Neural progenitor cell (in vitro differentiated cells): ENCODE data around the gene CEP170. TPM values are rescaled to one million over a fixed set of nuclear protein-coding genes. Genes with fewer than 3 reads are reported as not detected.

Source experiments
- DNase-seq: peaks from one replicate; pipeline ENCODE4 v3.0.0-alpha.2; 2016; ENCODE audit warnings: low spot score
- H2AFZ ChIP-seq: fragments of 200-600 bp; sonication (generic); replicated peaks from 2 replicates; pipeline ENCODE4 v1.6.1; 2016; ENCODE audit warnings: antibody characterized with exemption
- H3F3A ChIP-seq: fragments of 200-600 bp; sonication (generic); 2 replicates; pipeline ENCODE4 v1.6.1; 2016; ENCODE audit warnings: antibody characterized with exemption, low read depth
- H3K27ac ChIP-seq: fragments of 200-600 bp; sonication (generic); 2 replicates; pipeline ENCODE4 v1.5.1; 2016; ENCODE audit warnings: mild to moderate bottlenecking
- H3K27me3 ChIP-seq: fragments of 200-600 bp; sonication (generic); 2 replicates; pipeline ENCODE4 v1.6.1; 2016; ENCODE audit warnings: mild to moderate bottlenecking, moderate library complexity
- H3K36me3 ChIP-seq: fragments of 200-600 bp; sonication (generic); 2 replicates; pipeline ENCODE4 v1.5.1; 2016
- H3K4me1 ChIP-seq: fragments of 200-600 bp; sonication (generic); 2 replicates; pipeline ENCODE4 v1.6.1; 2016; ENCODE audit warnings: mixed run types
- H3K4me2 ChIP-seq: fragments of 200-600 bp; sonication (generic); 2 replicates; pipeline ENCODE4 v1.6.1; 2016
- H3K4me3 ChIP-seq: fragments of 200-600 bp; sonication (generic); 2 replicates; pipeline ENCODE4 v1.5.1; 2016
- H3K79me2 ChIP-seq: fragments of 200-600 bp; sonication (generic); 2 replicates; pipeline ENCODE4 v1.6.1; 2016; ENCODE audit warnings: low read depth
- H3K9ac ChIP-seq: fragments of 200-600 bp; sonication (generic); 2 replicates; pipeline ENCODE4 v1.6.1; 2016
- H3K9me3 ChIP-seq: fragments of 200-600 bp; sonication (generic); 2 replicates; pipeline ENCODE4 v1.5.1; 2016; ENCODE audit warnings: low read depth
- H4K20me1 ChIP-seq: fragments of 200-600 bp; sonication (generic); 2 replicates; pipeline ENCODE4 v1.6.1; 2016; ENCODE audit warnings: low read depth
- H3K27ac Mint-ChIP-seq: 3 replicates; pipeline ENCODE4 v1.8.0; 2021; ENCODE audit warnings: mixed read lengths
- H3K27me3 Mint-ChIP-seq: 2 replicates; pipeline ENCODE4 v1.8.0; 2022; ENCODE audit warnings: low read depth, mild to moderate bottlenecking, inconsistent platforms, moderate library complexity, mixed read lengths; ENCODE audit not compliant: insufficient read depth
- H3K36me3 Mint-ChIP-seq: 3 replicates; pipeline ENCODE4 v1.8.0; 2021; ENCODE audit warnings: mixed read lengths
- H3K4me1 Mint-ChIP-seq: 3 replicates; pipeline ENCODE4 v1.8.0; 2021; ENCODE audit warnings: mixed read lengths
- H3K4me3 Mint-ChIP-seq: 3 replicates; pipeline ENCODE4 v1.8.0; 2021; ENCODE audit warnings: mild to moderate bottlenecking, moderate library complexity, mixed read lengths
- H3K9me3 Mint-ChIP-seq: 3 replicates; pipeline ENCODE4 v1.8.0; 2020; ENCODE audit warnings: mixed read lengths
- EZH2 ChIP-seq: fragments of 200-600 bp; sonication (generic); IDR thresholded peaks from 2 replicates; pipeline ENCODE4 v1.6.1; 2017; ENCODE audit warnings: antibody characterized with exemption, mild to moderate bottlenecking, moderate library complexity
- EZH2phosphoT487 ChIP-seq: fragments of 200-600 bp; sonication (generic); IDR thresholded peaks from 2 replicates; pipeline ENCODE4 v1.6.1; 2017; ENCODE audit warnings: antibody characterized with exemption
- total RNA-seq: library from RNA; depleted of rRNA; stranded (reverse); fragments of >200 nt; gene quantifications from 2 replicates; pipeline ENCODE4 v1.2.3, GENCODE V29; 2015; ENCODE audit warnings: low replicate concordance
- TF ChIP-seq, protein P1 (sequence below): fragments of 200-600 bp; sonication (generic); IDR thresholded peaks from 2 replicates; pipeline ENCODE4 v1.5.1; 2017; ENCODE audit warnings: antibody characterized with exemption, mild to moderate bottlenecking

CEP170 gene
- total RNA-seq, 1 donor from 2014 or later: 126 TPM

DNA sequence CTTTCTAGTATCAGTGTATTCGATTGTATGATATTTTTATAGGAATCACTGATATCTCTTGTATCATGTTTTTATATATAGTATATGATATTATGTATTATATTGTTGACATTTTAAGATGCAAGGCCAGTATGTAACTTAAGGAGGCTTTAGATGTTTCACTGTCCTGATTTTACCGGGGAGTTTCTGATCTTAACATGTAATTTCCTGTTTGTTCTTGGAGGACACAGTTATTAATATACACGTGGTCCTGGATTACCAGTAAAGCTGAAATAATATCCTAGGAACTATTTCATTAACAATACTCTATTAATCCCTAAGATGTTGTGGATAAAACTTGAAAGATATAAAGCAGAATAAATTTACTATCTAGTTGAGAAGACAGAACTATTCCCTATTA, 20.2 kb upstream of the CEP170 start:
- no peak overlapping the region for H3K4me2 ChIP-seq
- no peak overlapping the region for H3K9ac ChIP-seq
- Mint-ChIP-seq H3K4me1 (no peaks in the 10 kb centered on the region), H3K9me3 (peaks cover 2% of the 10 kb centered on the region), H3K27me3 (no peaks in the 10 kb centered on the region), H3K4me3 (no peak overlapping the region), H3K36me3 (peaks cover 24% of the 10 kb centered on the region), H3K27ac (no peak overlapping the region)
- no peaks in the 10 kb centered on the region for H3K27me3 ChIP-seq
- H3F3A ChIP-seq: no peaks in the 10 kb centered on the region
- no peak overlapping the region for H2AFZ ChIP-seq
- H3K79me2 ChIP-seq: no peaks in the 10 kb centered on the region
- H3K4me1 ChIP-seq: no peaks in the 10 kb centered on the region
- no peaks in the 10 kb centered on the region for H3K9me3 ChIP-seq
- no peak for TF ChIP-seq EZH2phosphoT487
- TF ChIP-seq, protein P1, sequence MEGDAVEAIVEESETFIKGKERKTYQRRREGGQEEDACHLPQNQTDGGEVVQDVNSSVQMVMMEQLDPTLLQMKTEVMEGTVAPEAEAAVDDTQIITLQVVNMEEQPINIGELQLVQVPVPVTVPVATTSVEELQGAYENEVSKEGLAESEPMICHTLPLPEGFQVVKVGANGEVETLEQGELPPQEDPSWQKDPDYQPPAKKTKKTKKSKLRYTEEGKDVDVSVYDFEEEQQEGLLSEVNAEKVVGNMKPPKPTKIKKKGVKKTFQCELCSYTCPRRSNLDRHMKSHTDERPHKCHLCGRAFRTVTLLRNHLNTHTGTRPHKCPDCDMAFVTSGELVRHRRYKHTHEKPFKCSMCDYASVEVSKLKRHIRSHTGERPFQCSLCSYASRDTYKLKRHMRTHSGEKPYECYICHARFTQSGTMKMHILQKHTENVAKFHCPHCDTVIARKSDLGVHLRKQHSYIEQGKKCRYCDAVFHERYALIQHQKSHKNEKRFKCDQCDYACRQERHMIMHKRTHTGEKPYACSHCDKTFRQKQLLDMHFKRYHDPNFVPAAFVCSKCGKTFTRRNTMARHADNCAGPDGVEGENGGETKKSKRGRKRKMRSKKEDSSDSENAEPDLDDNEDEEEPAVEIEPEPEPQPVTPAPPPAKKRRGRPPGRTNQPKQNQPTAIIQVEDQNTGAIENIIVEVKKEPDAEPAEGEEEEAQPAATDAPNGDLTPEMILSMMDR: no peak
- no peak for TF ChIP-seq EZH2
- no peaks in the 10 kb centered on the region for H4K20me1 ChIP-seq
- H3K36me3 ChIP-seq: no peaks in the 10 kb centered on the region
- H3K4me3 ChIP-seq: no peak overlapping the region
- DNase-seq: no peak
- no peak overlapping the region for H3K27ac ChIP-seq

DNA sequence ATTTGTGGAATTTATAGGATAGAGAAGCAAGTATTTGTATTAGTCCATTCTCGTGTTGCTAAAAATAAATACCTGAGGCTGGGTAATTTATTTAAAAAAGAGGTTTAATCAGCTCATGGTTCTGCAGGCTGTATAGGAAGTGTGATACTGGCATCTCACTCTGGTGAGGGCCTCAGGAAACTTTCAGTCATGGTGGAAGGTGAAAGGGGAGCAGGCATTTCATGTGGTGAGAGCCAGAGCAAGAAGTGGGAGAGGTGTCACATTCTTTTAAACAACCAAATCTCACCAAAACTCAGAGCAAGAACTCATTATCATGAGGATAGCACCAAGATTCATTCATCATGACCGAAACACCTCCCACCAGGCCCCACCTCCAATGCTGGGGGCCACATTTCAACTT, 18.9 kb upstream of the CEP170 start:
- no peaks in the 10 kb centered on the region for H3K36me3 ChIP-seq
- H3K27ac ChIP-seq: no peak overlapping the region
- no peaks in the 10 kb centered on the region for H3K27me3 ChIP-seq
- no peaks in the 10 kb centered on the region for H4K20me1 ChIP-seq
- Mint-ChIP-seq H3K36me3 (peaks cover 24% of the 10 kb centered on the region), H3K4me3 (no peak overlapping the region), H3K27me3 (no peaks in the 10 kb centered on the region), H3K4me1 (peaks cover 4% of the 10 kb centered on the region), H3K9me3 (peaks cover 2% of the 10 kb centered on the region), H3K27ac (no peak overlapping the region)
- no peaks in the 10 kb centered on the region for H3F3A ChIP-seq
- no peaks in the 10 kb centered on the region for H3K79me2 ChIP-seq
- no peak overlapping the region for H3K4me3 ChIP-seq
- no peaks in the 10 kb centered on the region for H3K9me3 ChIP-seq
- H3K9ac ChIP-seq: no peak overlapping the region
- no peak overlapping the region for H2AFZ ChIP-seq
- TF ChIP-seq EZH2phosphoT487: no peak
- no peak for TF ChIP-seq EZH2
- TF ChIP-seq, protein P1: no peak
- H3K4me1 ChIP-seq: peaks cover 4% of the 10 kb centered on the region
- no peak for DNase-seq
- no peak overlapping the region for H3K4me2 ChIP-seq

DNA sequence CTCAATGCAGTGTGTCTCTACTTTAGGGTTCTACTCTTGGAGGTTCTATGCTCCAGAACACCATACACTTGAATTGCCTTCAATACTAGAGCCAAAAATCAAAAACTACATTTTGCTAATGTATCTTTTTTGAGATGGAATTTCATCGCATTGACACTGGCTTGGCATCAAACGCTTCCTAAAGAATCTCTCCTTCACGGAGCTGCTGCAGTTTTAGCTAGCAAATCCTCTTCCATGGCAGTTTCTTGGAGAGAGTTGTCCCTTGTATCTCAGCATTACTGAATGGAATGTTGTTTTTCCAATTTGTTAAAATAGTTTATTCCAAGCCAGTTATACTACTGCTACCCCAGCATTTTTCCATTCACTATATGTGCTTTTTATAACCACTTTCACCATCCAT, 18.4 kb upstream of the CEP170 start:
- H3K4me3 Mint-ChIP-seq: no peak overlapping the region

More for the DNA sequence above, 18.4 kb upstream of the CEP170 start:
- no peaks in the 10 kb centered on the region for H4K20me1 ChIP-seq
- H3K36me3 ChIP-seq: no peaks in the 10 kb centered on the region
- no peak overlapping the region for H2AFZ ChIP-seq
- no peak overlapping the region for H3K4me3 ChIP-seq
- no peaks in the 10 kb centered on the region for H3K27me3 Mint-ChIP-seq
- H3K9me3 ChIP-seq: no peaks in the 10 kb centered on the region
- peaks cover 2% of the 10 kb centered on the region for H3K9me3 Mint-ChIP-seq
- peaks cover 7% of the 10 kb centered on the region for H3K4me1 Mint-ChIP-seq
- H3K79me2 ChIP-seq: no peaks in the 10 kb centered on the region
- no peak overlapping the region for H3K27ac Mint-ChIP-seq
- H3K9ac ChIP-seq: no peak overlapping the region
- H3K27ac ChIP-seq: no peak overlapping the region
- H3K4me2 ChIP-seq: no peak overlapping the region
- peaks cover 24% of the 10 kb centered on the region for H3K36me3 Mint-ChIP-seq
- DNase-seq: no peak
- H3K4me1 ChIP-seq: peaks cover 4% of the 10 kb centered on the region
- TF ChIP-seq, protein P1: no peak
- TF ChIP-seq EZH2phosphoT487: no peak
- TF ChIP-seq EZH2: no peak
- no peaks in the 10 kb centered on the region for H3K27me3 ChIP-seq
- H3F3A ChIP-seq: no peaks in the 10 kb centered on the region
